Gastrocnemius medialis (tissue), 4 donors: ENCODE results near the gene ASPHD1.

Source experiments
- CTCF ChIP-seq, 5 experiments: fragments of 450-650 bp in 3 of 5; fragments of 200-600 bp in 2 of 5; sonication (generic) in 2 of 5; IDR thresholded peaks in 4 of 5; conservative IDR thresholded peaks in 1 of 5; 1 replicate in 4 of 5; 2 replicates in 1 of 5; pipeline ENCODE4 v1.5.1; 2016 to 2019; ENCODE audit warnings: antibody characterized with exemption in 5 of 5, mild to moderate bottlenecking in 3 of 5, moderate library complexity in 3 of 5
- POLR2A ChIP-seq, 2 donors: fragments of 450-650 bp; IDR thresholded peaks; one replicate each; pipeline ENCODE4 v1.6.1; 2017; ENCODE audit warnings: antibody characterized with exemption in 2 of 2, mild to moderate bottlenecking in 2 of 2, moderate library complexity in 2 of 2

GRCh38 chr16:29898135-29898803 is 2.0 kb upstream of the ASPHD1 start:
- TF ChIP-seq CTCF (IDR thresholded peaks at IDR 0.05 in 4 of 5, conservative IDR thresholded peaks at IDR 0.05 in 1 of 5) (no peak), POLR2A (IDR thresholded peaks at IDR 0.05) (no peak)
